HuH-7 (cell line): Measurements from ENCODE around the gene DGKA.
A peak's percentile ranks its signal among the peaks of the same experiment; 100 is the strongest.

Experiments used
- DNase-seq: peaks from one replicate; pipeline ENCODE4 v3.0.0; 2011; ENCODE audit warnings: low spot score

Gene DGKA

DNA sequence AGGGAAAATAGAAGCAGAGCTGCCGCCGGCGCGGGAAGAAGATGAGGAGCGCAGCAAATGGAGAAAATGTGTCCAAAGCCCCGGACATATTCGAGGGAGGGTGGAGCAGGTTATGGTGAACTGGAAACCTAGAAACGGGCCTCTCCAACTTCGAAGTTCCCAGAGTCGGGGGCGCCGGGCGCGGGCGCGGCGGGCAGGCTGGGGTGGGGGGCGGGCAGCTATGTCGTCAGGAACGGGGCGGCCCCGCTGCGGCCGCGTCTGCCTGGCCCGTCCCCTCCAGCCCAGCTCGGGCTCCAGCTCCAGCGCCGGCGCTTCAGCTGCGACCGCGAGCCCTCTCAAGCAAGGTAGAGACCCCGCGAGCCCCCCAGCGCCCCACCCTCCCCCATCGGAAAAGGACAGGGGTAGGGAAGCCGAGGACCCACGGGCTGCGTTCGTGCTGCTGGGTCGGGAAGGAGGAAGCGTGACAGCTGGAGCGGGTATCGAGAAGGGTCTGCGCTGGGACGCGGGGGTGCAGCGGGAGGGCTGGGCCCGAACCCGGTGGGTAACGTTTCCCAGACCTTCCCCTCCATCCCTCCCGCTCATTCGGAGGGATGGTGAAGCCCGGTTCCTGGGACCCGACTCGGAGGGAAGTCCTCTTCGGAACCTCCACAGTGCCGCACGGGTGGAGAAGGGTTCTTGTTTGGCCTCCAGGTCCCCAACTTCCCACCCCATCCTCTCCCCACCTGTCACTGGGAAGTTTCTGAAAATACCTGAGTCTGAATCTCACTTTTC is 1.0 kb downstream of the DGKA start:
- peak; percentile 74 for DNase-seq

- DNase-seq: peak; percentile 42
Observed at GRCh38 chr12:55932551-55932910, 1.6 kb downstream of the DGKA start.

GRCh38 chr12:55933169-55933798 is 2.3 kb downstream of the DGKA start:
- DNase-seq: no peak

DNA sequence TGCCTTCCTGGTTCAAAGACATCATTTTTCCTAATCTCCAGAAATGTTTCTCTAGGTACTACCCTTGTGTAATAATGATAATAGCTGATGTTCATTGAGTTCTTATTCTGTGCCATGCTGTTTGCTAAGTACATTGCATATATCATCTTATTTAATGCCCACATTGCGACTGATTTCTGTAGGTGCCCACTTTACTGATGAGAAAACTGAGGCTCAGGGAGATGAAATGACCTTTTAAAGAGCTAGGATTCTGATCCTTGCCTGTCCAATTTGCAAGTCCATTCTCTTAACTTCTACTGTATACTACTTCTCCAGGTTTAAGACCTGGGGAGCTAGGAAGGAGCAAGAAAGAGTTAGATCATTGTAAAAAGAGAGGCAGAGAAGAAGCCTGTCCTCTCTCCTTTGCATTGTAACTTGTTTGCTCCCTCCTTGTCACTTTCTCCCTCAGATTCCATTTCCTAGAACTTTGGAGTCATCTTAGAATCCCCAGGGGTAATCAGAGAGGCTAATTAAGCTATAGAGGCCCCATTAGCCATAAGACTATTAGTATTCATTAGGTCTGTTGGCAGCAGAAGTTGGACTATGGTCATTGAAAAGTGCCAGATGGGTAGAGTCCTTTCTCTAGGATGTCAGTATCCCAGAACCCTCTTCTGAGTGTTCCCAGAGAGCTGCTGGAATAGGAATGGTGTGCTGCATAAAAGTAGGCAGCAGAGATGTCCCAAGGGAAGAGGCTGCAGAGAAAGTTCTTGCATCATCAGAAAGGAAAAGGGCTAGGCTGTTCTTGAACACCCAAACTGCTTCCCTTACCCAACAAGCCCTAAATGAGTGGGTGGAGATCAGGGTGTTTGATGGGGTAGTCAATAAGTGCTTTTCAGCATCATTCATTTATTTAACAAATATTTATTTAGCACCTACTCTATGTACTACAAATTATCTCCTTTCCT is 3.1 kb downstream of the DGKA start:
- DNase-seq: no peak

GRCh38 chr12:55934773-55935172 is 3.8 kb downstream of the DGKA start:
- DNase-seq: no peak

DNA sequence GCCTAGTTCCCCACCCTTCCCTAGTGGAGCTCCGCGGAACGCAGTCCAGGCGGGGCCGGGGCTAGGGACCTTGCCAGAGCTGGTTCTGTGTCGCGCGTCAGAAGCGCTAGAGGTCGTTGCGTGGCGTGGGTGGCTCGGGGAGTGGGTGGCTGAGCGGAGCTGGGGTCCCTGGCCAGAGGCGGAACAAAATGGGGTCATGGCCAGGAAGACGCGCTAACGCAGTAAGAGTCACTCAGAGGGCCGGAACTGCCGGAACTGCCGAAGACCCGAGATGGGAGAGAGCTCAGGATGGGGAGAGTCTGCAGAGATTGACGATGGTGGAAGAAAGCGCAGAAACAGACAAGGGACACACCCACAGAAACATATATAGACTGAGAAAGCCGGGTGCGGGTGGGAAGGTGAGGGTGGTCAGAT is 4.8 kb downstream of the DGKA start:
- no peak for DNase-seq

DNA sequence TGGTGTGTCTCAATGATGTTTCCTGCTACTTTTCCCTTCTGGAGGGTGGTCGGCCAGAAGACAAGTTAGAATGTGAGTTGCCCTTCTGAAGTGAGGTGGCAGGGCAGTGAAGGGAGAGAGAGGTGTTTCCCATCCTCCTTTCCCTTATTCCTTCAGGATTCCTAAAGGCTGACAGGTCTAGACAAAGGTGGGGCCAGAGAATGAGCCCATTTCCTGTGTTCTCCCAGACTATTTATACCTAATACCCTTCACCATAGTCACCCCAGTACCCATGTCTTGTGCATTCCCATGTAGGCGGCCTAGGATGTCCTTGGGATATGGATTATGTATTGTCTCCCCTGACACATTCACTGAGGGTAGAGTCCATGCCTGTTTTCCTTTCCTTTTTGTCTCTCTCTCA is 7.0 kb downstream of the DGKA start:
- no peak for DNase-seq

DNA sequence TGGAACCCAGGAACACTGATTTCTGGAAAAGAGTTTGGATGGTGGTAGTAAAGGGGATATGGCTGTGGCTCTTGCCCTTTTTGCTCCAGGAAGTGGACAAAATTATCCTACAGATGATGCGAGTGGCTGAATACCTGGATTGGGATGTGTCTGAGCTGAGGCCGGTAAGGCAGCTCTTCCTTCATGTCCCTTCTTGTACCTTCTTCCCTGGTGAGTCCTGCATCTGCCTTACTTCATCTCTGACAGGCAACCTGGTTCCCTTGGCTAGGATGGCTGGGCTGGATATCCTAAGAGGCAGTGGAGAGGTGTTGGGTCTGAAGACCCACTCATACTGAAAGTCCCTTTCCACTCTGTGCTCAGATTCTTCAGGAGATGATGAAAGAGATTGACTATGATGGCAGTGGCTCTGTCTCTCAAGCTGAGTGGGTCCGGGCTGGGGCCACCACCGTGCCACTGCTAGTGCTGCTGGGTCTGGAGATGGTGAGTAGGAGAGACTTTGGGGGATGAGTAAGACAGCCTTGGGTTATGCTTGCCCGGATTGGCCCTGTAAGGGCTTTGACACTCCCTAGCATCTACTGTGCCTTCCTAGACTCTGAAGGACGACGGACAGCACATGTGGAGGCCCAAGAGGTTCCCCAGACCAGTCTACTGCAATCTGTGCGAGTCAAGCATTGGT is 8.0 kb downstream of the DGKA start:
- no peak for DNase-seq

GRCh38 chr12:55940065-55940732 is 9.2 kb downstream of the DGKA start:
- DNase-seq: peak; percentile 92

DNA sequence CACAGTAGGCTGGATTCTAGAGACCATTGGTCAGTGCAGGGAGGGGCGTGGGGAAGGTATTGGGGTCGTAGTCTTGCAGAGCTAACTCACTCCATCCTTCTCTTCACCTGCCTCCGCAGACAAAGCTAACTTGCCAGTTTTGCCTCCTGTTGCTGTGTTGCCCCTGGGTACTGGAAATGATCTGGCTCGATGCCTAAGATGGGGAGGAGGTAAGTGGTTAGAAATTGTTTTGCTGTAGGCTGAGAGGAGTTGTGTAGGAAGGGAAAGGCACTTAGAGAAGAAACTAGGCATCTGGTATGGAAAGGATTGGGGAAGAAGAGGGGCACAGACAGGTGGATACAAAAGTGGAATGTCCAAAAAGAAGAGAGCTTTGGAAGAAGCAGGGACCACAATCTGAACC is 11.1 kb downstream of the DGKA start:
- DNase-seq: no peak

- no peak for DNase-seq
Observed at GRCh38 chr12:55942577-55943136, 11.7 kb downstream of the DGKA start.

- no peak for DNase-seq
Observed at GRCh38 chr12:55946553-55946952, 15.6 kb downstream of the DGKA start.

DNA sequence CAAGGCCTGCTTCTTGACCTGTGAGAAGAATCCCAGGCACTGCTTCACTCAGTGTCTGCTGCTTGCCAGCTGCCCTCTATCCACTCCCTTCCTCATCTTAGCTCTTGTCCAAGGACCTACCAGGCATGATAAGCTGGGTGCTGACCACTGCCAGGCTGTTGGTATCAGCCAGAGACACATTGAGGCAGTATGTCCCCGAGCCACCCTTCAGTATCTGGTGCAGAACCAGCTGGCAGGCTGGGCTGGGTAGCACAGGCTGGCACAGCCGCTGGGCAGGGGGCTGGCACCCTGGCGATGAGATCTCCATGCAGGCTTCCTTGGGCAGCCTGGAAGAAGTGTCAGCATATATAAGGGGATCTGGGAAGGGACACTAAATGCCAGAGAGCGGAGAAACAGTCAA is 24.4 kb downstream of the DGKA start:
- no peak for DNase-seq

- peak; percentile 29 for DNase-seq
Observed at GRCh38 chr12:55955800-55956508, 25.0 kb downstream of the DGKA start.

DNA sequence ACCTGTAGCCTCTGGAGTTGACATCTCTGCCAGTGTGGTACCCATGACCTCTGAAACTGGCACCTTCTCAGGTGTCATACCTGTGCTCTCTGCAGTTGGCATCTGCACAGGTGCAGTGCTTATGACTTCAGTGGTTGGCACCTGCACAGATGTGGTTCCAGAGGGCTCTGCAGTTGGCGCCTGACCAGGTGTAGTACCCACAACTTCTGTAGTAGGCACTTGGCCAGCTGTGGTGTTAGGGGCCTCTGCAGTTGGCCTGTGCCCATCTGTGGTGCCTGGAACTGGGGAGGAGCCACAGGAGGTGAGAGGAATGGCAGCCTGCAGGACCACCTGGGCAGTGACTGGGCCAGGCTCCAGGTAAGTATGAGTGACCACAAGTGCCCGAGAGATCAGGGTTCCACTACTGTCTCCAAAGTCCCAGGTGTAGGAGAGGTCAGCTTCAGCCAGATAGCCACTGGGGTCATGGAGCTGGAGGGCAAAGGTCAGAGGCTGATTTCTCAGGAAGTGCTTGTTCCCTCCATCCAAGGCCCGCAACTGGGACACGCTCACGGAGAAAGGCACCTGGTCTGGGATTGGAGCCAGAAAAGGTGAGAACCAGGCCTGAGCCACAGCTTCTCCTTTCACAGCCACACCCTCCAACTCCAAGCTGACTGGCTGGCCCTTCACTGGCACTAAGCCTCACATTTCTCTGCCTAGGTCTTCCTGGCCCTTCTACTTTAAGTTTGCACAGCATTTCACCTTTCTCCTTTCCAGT is 26.3 kb downstream of the DGKA start:
- DNase-seq: no peak

DNA sequence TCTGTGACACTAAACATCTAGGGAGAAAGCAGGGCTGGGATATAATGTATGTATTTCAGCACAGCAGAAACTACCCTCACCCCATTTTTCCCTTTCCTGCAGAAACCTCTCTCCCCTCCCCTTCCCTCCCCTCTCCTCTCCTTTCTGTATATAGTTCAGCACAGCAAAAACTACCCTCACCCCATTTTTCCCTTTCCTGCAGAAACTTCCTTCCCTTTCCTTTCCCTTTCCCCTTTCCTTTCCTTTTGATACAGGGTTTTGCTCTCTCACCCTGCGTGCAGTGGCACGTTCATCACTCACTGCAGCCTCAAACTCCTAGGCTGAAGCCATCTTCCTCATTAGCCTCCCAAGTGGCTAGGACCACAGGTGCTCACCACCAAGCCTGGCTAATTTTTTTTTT is 32.8 kb downstream of the DGKA start:
- DNase-seq: no peak

- no peak for DNase-seq
Observed at GRCh38 chr12:55965240-55965639, 34.3 kb downstream of the DGKA start.

GRCh38 chr12:55965941-55966407 is 35.0 kb downstream of the DGKA start, which contains the start of gene PMEL:
TSS of gene PMEL (minus strand) at chr12:55966042. CDS start at chr12:55966011, 31 bp downstream.
- DNase-seq: peak; percentile 28

- peak; percentile 87 for DNase-seq
Observed at GRCh38 chr12:55966408-55967281, 35.7 kb downstream of the DGKA start, which contains the start of gene CDK2. TSS of gene CDK2 (plus strand) at chr12:55966830. CDS start at chr12:55967009, 179 bp downstream.
